ENCODE data around the gene TRDN. TPM values are rescaled to one million over a fixed set of nuclear protein-coding genes. Genes with fewer than 3 reads are reported as not detected.

TRDN gene
- total and polyA plus RNA-seq, 2 donors (not counting 1 experiment from before 2014, with no cell fraction given) = not detected

DNA sequence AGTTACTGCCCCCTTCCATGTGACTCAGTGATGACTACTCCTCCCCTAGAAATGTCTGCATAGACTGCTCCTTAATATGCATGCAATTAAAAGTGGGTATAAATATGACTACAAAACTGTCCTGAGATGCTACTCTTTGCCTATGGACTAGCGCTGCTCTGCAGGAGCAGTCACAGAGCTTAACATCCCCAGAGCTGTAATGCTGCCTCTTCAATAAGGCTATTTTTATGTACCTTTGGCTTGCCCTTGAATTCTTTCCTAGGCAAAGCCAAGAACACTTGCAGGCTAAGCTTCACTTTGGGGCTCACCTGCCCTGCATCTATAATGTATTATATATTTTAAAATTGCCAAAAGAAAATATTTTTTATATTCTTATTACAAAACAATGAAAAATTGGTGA, 341.6 kb downstream of the TRDN start:
- Histone ChIP-seq H3K9ac (ENCODE audit: insufficient read depth, low read length) (no peak overlapping the region), H2AFZ (ENCODE audit: low read length) (no peak overlapping the region), H3K4me1 (ENCODE audit: control insufficient read depth, extremely low read depth, insufficient read depth, low read length) (no peaks in the 10 kb centered on the region), H3K9me3 (ENCODE audit: control insufficient read depth, insufficient read depth, low read depth, low read length) (no peaks in the 10 kb centered on the region), H3K27me3 (ENCODE audit: control insufficient read depth, insufficient read depth, low read length) (no peaks in the 10 kb centered on the region), H3K4me2 (ENCODE audit: extremely low read depth, insufficient read depth, low read length) (no peak overlapping the region), H3K27ac (ENCODE audit: insufficient read depth, low read length) (no peak overlapping the region), H4K20me1 (ENCODE audit: control insufficient read depth, extremely low read depth, insufficient read depth, low read length) (no peaks in the 10 kb centered on the region), H3K4me3 (replicated peaks in 1 of 4; ENCODE audit: control extremely low read depth in 1 of 4, insufficient read depth in 1 of 4, low read depth in 3 of 4, low read length in 4 of 4) (no peak overlapping the region), H3K36me3 (ENCODE audit: control insufficient read depth, insufficient read depth, low read length) (no peaks in the 10 kb centered on the region), H3K79me2 (ENCODE audit: control insufficient read depth, insufficient read depth, low read length) (no peaks in the 10 kb centered on the region)
- no peak for DNase-seq (ENCODE audit: low read depth in 2 of 2)
- no peak for TF ChIP-seq EZH2 (IDR thresholded peaks at IDR 0.05; ENCODE audit: low read length, missing control alignments)
- TF ChIP-seq, protein P1, sequence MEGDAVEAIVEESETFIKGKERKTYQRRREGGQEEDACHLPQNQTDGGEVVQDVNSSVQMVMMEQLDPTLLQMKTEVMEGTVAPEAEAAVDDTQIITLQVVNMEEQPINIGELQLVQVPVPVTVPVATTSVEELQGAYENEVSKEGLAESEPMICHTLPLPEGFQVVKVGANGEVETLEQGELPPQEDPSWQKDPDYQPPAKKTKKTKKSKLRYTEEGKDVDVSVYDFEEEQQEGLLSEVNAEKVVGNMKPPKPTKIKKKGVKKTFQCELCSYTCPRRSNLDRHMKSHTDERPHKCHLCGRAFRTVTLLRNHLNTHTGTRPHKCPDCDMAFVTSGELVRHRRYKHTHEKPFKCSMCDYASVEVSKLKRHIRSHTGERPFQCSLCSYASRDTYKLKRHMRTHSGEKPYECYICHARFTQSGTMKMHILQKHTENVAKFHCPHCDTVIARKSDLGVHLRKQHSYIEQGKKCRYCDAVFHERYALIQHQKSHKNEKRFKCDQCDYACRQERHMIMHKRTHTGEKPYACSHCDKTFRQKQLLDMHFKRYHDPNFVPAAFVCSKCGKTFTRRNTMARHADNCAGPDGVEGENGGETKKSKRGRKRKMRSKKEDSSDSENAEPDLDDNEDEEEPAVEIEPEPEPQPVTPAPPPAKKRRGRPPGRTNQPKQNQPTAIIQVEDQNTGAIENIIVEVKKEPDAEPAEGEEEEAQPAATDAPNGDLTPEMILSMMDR (conservative IDR thresholded peaks at IDR 0.05 in 1 of 2, IDR thresholded peaks at IDR 0.05 in 1 of 2; ENCODE audit: low read depth in 1 of 2, low read length in 2 of 2) = no peak

DNA sequence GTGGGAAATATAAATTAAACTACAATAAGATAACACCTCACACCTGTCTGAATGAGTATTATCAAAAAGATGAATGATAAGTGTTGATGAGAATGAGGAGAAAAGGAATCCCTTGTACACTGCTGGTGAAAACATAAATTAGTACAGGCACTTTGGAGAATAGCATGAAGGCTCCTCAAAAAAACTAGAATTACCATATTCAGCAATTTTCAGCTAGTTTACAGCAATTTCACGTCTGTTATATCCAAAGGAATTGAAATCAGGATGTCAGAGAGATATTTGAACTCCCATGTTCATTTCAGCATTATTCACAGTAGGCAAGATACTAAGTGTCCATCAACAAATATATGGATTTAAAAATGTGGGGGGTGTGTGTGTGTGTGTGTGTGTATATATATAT, 348.1 kb downstream of the TRDN start:
- Histone ChIP-seq H3K27me3 (ENCODE audit: control insufficient read depth, insufficient read depth, low read length) (no peaks in the 10 kb centered on the region), H3K79me2 (ENCODE audit: control insufficient read depth, insufficient read depth, low read length) (no peaks in the 10 kb centered on the region), H4K20me1 (ENCODE audit: control insufficient read depth, extremely low read depth, insufficient read depth, low read length) (no peaks in the 10 kb centered on the region), H3K4me3 (replicated peaks in 1 of 4; ENCODE audit: control extremely low read depth in 1 of 4, insufficient read depth in 1 of 4, low read depth in 3 of 4, low read length in 4 of 4) (no peak overlapping the region), H3K9me3 (ENCODE audit: control insufficient read depth, insufficient read depth, low read depth, low read length) (no peaks in the 10 kb centered on the region), H2AFZ (ENCODE audit: low read length) (no peak overlapping the region), H3K9ac (ENCODE audit: insufficient read depth, low read length) (no peak overlapping the region), H3K27ac (ENCODE audit: insufficient read depth, low read length) (no peak overlapping the region), H3K4me2 (ENCODE audit: extremely low read depth, insufficient read depth, low read length) (no peak overlapping the region), H3K4me1 (ENCODE audit: control insufficient read depth, extremely low read depth, insufficient read depth, low read length) (no peaks in the 10 kb centered on the region), H3K36me3 (ENCODE audit: control insufficient read depth, insufficient read depth, low read length) (no peaks in the 10 kb centered on the region)
- DNase-seq (ENCODE audit: low read depth in 2 of 2) = no peak
- no peak for TF ChIP-seq EZH2 (IDR thresholded peaks at IDR 0.05; ENCODE audit: low read length, missing control alignments)

DNA sequence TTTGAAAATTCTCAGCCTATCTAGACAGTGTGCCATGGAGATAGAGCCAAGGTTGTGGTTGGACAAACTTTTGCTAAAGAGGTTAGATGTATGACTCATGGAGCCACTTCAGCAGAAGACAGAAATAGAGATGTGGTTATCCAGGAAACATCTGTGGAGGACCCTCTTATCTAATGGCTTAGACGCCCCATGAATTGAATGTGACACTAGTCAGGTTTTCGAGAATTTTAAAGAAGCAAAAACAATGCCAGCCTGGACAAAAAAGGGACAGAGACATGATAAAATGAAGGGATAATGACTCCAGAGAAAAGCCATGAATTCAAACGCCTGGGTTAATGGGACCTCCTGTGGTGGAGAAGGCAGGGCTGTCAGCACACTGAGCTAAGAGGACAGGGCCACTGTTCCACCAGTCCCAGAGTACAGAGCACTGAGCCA, 360.2 kb downstream of the TRDN start:
- Histone ChIP-seq H3K4me2 (ENCODE audit: extremely low read depth, insufficient read depth, low read length) (no peak overlapping the region), H3K27ac (ENCODE audit: insufficient read depth, low read length) (no peak overlapping the region), H3K79me2 (ENCODE audit: control insufficient read depth, insufficient read depth, low read length) (no peaks in the 10 kb centered on the region), H3K4me1 (ENCODE audit: control insufficient read depth, extremely low read depth, insufficient read depth, low read length) (no peaks in the 10 kb centered on the region), H2AFZ (ENCODE audit: low read length) (no peak overlapping the region), H3K9me3 (ENCODE audit: control insufficient read depth, insufficient read depth, low read depth, low read length) (no peaks in the 10 kb centered on the region), H3K4me3 (replicated peaks in 1 of 4; ENCODE audit: control extremely low read depth in 1 of 4, insufficient read depth in 1 of 4, low read depth in 3 of 4, low read length in 4 of 4) (no peak overlapping the region), H3K36me3 (ENCODE audit: control insufficient read depth, insufficient read depth, low read length) (no peaks in the 10 kb centered on the region), H3K27me3 (ENCODE audit: control insufficient read depth, insufficient read depth, low read length) (no peaks in the 10 kb centered on the region), H4K20me1 (ENCODE audit: control insufficient read depth, extremely low read depth, insufficient read depth, low read length) (no peaks in the 10 kb centered on the region), H3K9ac (ENCODE audit: insufficient read depth, low read length) (no peak overlapping the region)
- TF ChIP-seq, protein P1 (conservative IDR thresholded peaks at IDR 0.05 in 1 of 2, IDR thresholded peaks at IDR 0.05 in 1 of 2; ENCODE audit: low read depth in 1 of 2, low read length in 2 of 2) = no peak
- TF ChIP-seq EZH2 (IDR thresholded peaks at IDR 0.05; ENCODE audit: low read length, missing control alignments) = no peak
- DNase-seq (ENCODE audit: low read depth in 2 of 2) = no peak
